ENCODE measurements around the gene CCR6. TPM values are rescaled to one million over a fixed set of nuclear protein-coding genes. Genes with fewer than 3 reads are reported as not detected.

Gene CCR6
- total RNA-seq, 1 experiment from 2014 or later = not detected

- ChIA-PET POLR2A (no interaction called here), CTCF (no interaction called here)
- H3K27me3 ChIP-seq (ENCODE audit: control insufficient read depth, insufficient read depth, low read length) = peaks cover 12% of the 10 kb centered on the region
- H3K9me3 ChIP-seq (ENCODE audit: control insufficient read depth, insufficient read depth, low read depth, low read length) = 0 out of 2 replicates have a peak, but pooled peaks cover 3% of the 10 kb centered on the region
- H3K36me3 ChIP-seq (ENCODE audit: control insufficient read depth, insufficient read depth, low read length) = no peaks in the 10 kb centered on the region
- TF ChIP-seq REST (IDR thresholded peaks at IDR 0.05; ENCODE audit: insufficient read depth in 1 of 2, low read depth in 2 of 2, low read length in 1 of 2) = no peak
- no peak for TF ChIP-seq CTCF (IDR thresholded peaks at IDR 0.05)
- TF ChIP-seq POLR2AphosphoS5 (IDR thresholded peaks at IDR 0.05; ENCODE audit: low read depth, low read length) = no peak
- TF ChIP-seq SIN3A (IDR thresholded peaks at IDR 0.05; ENCODE audit: borderline replicate concordance, insufficient read depth, low read depth, low read length) = no peak
- TF ChIP-seq TCF7L2 (IDR thresholded peaks at IDR 0.05; ENCODE audit: low read depth, low read length) = no peak
- no TSS peak for BruUV-seq (replicated peaks)
- in situ Hi-C loops (cut with HindIII; ENCODE audit: low pct_unique_long_range_greater_than_20kb, low sequenced_read_pairs) = no loop called here
- no peak overlapping the region for H3K4me3 ChIP-seq (ENCODE audit: low read depth in 2 of 2, low read length in 2 of 2)
- ATAC-seq (no peak), DNase-seq (ENCODE audit: low read depth, low spot score) (no peak)
- no peak overlapping the region for H3K27ac ChIP-seq (ENCODE audit: low read length)
- H3K4me1 ChIP-seq (ENCODE audit: control insufficient read depth, insufficient read depth, low read length) = no peaks in the 10 kb centered on the region
- intact Hi-C loops (cut with micrococcal nuclease; ENCODE audit: unreplicated experiment) = no loop called here
These were observed 1.5 kb upstream of the CCR6 start for GRCh38 chr6:167121335-167121841.

DNA sequence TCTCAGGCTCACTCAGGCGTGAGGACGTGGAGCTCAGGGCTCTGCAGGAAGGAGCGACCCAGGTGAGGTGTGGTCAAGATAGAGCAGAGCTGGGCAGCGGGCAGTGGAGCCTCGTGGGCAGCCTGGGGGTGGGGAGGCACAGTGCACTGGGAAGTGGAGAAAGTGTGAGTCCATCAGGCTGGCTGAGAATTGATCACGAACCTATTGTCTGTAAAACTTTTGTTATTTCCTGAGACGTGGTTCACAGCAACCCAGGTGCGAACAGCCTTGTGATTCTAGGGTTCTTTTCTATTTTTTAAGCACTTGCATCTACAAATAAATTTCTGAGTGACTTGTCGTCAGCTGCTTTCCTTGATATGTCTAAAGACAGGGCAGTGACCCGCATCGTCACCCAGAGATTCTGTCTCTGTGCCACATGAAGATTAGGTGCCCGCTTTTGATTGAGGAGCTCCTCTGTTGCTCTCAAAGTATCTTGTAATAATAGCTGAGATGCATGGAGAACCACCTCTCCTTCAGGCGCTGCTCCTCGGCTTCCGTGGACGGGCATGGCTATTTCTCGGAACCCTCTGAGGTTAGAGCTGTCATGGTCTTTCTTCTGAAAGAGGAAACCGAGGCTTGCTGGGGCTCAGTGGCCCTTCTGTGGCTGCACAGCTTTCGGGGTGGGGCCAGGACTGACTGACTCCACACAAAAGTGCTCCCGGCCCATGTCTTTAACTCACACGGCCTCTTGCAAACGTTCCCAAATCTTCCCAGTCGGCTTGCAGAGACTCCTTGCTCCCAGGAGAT, 662 bp upstream of the CCR6 start:
- BruUV-seq (replicated peaks) = no TSS peak
- Histone ChIP-seq H3K4me3 (ENCODE audit: low read depth in 2 of 2, low read length in 2 of 2) (no peak overlapping the region), H3K9me3 (ENCODE audit: control insufficient read depth, insufficient read depth, low read depth, low read length) (0 out of 2 replicates have a peak, but pooled peaks cover 3% of the 10 kb centered on the region), H3K27me3 (ENCODE audit: control insufficient read depth, insufficient read depth, low read length) (peaks cover 12% of the 10 kb centered on the region), H3K36me3 (ENCODE audit: control insufficient read depth, insufficient read depth, low read length) (no peaks in the 10 kb centered on the region), H3K27ac (ENCODE audit: low read length) (no peak overlapping the region), H3K4me1 (ENCODE audit: control insufficient read depth, insufficient read depth, low read length) (no peaks in the 10 kb centered on the region)
- no peak for TF ChIP-seq TCF7L2 (IDR thresholded peaks at IDR 0.05; ENCODE audit: low read depth, low read length)
- TF ChIP-seq CTCF (IDR thresholded peaks at IDR 0.05) = no peak
- ATAC-seq (no peak), DNase-seq (ENCODE audit: low read depth, low spot score) (no peak)
- POLR2A ChIA-PET = no interaction called here
- in situ Hi-C loops (cut with HindIII; ENCODE audit: low pct_unique_long_range_greater_than_20kb, low sequenced_read_pairs) (no loop called here), intact Hi-C loops (cut with micrococcal nuclease; ENCODE audit: unreplicated experiment) (no loop called here)
- CTCF ChIA-PET = interaction anchor here (0.6 to 0.9 kb wide), 2 partner anchors 108 to 132 kb away, joined by 3 to 7 read pairs; no protein-coding TSS in a partner anchor
